H1 (cell line): ENCODE data around the gene LMAN1L. TPM values are rescaled to one million over a fixed set of nuclear protein-coding genes. Genes with fewer than 3 reads are reported as not detected.

Experiments
- CTCF ChIA-PET: fragments of 300-600 bp; sonication (Branson Sonifier 250); formaldehyde crosslinking; loops from one replicate; lab custom pipeline; 2021; ENCODE audit not compliant: partially characterized antibody; lab: Charles Lee
- POLR2A ChIA-PET: fragments of 300-600 bp; sonication (Branson Sonifier 250); formaldehyde crosslinking; loops from one replicate; lab custom pipeline; 2021; ENCODE audit warnings: inconsistent platforms; ENCODE audit not compliant: partially characterized antibody; lab: Charles Lee
- DNase-seq, 2 experiments: peaks; one replicate each; pipeline versions ENCODE4 v3.0.0 to v3.0.0-alpha.2; 2010 to 2022; ENCODE audit warnings: low spot score in 2 of 2, low read depth in 1 of 2, mixed read lengths in 1 of 2
- FAIRE-seq: peaks from 2 replicates; lab custom pipeline; 2011; peaks lifted over from hg19 to GRCh38; lab: Jason Lieb, UNC
- H2AFZ ChIP-seq: 2 replicates; pipeline ENCODE4 v1.8.1; 2012; ENCODE audit warnings: low read length, inconsistent platforms
- H2AK5ac ChIP-seq: 2 replicates; pipeline ENCODE4 v1.6.1; 2013; ENCODE audit warnings: low read depth, low read length
- H2BK120ac ChIP-seq: replicated peaks from 2 replicates; pipeline ENCODE3; 2013; ENCODE audit warnings: low read depth, low read length, inconsistent platforms
- H2BK12ac ChIP-seq: 2 replicates; pipeline ENCODE4 v1.6.1; 2013; ENCODE audit warnings: low read depth, low read length
- H2BK15ac ChIP-seq: 2 replicates; pipeline ENCODE4 v1.6.1; 2013; ENCODE audit warnings: low read length
- H2BK20ac ChIP-seq: 2 replicates; pipeline ENCODE4 v1.6.1; 2013; ENCODE audit warnings: low read length
- H2BK5ac ChIP-seq: 2 replicates; pipeline ENCODE4 v1.6.1; 2013; ENCODE audit warnings: low read depth, low read length
- H3K14ac ChIP-seq: 2 replicates; pipeline ENCODE4 v1.6.1; 2013; ENCODE audit warnings: inconsistent platforms; ENCODE audit not compliant: insufficient read length
- H3K18ac ChIP-seq: 2 replicates; pipeline ENCODE4 v1.6.1; 2013; ENCODE audit warnings: low read length; ENCODE audit errors: extremely low read depth
- H3K23ac ChIP-seq: 2 replicates; pipeline ENCODE4 v1.6.1; 2013; ENCODE audit warnings: inconsistent platforms; ENCODE audit not compliant: insufficient read length
- H3K23me2 ChIP-seq: 2 replicates; pipeline ENCODE4 v1.6.1; 2013; ENCODE audit warnings: low read depth, low read length
- H3K27ac ChIP-seq: 2 replicates; pipeline ENCODE4 v1.6.1; 2011; ENCODE audit warnings: low read depth, low read length, inconsistent platforms
- H3K27me3 ChIP-seq, 4 experiments: replicated peaks in 1 of 4; 1 replicate in 1 of 4; 2 replicates in 3 of 4; pipeline versions ENCODE4 v1.6.1 to v1.8.1; 2011 to 2013; ENCODE audit warnings: low read length in 3 of 4, mild to moderate bottlenecking in 3 of 4, inconsistent platforms in 2 of 4, mixed read lengths in 2 of 4, moderate library complexity in 1 of 4; ENCODE audit not compliant: control insufficient read depth in 3 of 4, insufficient read depth in 3 of 4; ENCODE audit errors: extremely low read depth in 1 of 4
- H3K36me3 ChIP-seq, 4 experiments: 2 replicates each; pipeline versions ENCODE4 v1.6.1 to v1.8.1; 2011 to 2013; ENCODE audit warnings: mild to moderate bottlenecking in 4 of 4, low read length in 3 of 4, moderate library complexity in 2 of 4, control low read depth in 1 of 4, inconsistent platforms in 1 of 4; ENCODE audit not compliant: insufficient read depth in 4 of 4, control insufficient read depth in 2 of 4
- H3K4ac ChIP-seq: replicated peaks from 2 replicates; pipeline ENCODE3; 2013; ENCODE audit warnings: low read length, low read depth, mixed read lengths, inconsistent platforms; ENCODE audit not compliant: insufficient read length
- H3K4me1 ChIP-seq, 4 experiments: replicated peaks in 1 of 4; 1 replicate in 1 of 4; 2 replicates in 3 of 4; pipeline versions ENCODE4 v1.6.1 to v1.8.1; 2011 to 2013; ENCODE audit warnings: low read length in 3 of 4, inconsistent platforms in 2 of 4, mixed read lengths in 1 of 4; ENCODE audit not compliant: insufficient read depth in 4 of 4, control insufficient read depth in 3 of 4
- H3K4me2 ChIP-seq, 2 experiments: 2 replicates each; pipeline versions ENCODE4 v1.6.1 to v1.8.1; 2011 to 2013; ENCODE audit warnings: low read depth in 2 of 2, low read length in 2 of 2, control low read depth in 1 of 2, inconsistent platforms in 1 of 2, mild to moderate bottlenecking in 1 of 2; ENCODE audit not compliant: insufficient read depth in 1 of 2
- H3K4me3 ChIP-seq, 4 experiments: fragments of 200-600, 300-600 bp in 1 of 4; sonication (generic), shearing (Covaris generic), sonication (Bioruptor Twin) in 1 of 4; 2 replicates each; pipeline versions ENCODE4 v1.5.1 to v1.8.1; 2011 to 2016; ENCODE audit warnings: low read length in 4 of 4, low read depth in 3 of 4, control low read depth in 2 of 4, inconsistent platforms in 2 of 4, mild to moderate bottlenecking in 2 of 4, mixed read lengths in 1 of 4, moderate library complexity in 1 of 4; ENCODE audit not compliant: insufficient read depth in 2 of 4; ENCODE audit errors: extremely low read depth in 1 of 4
- H3K56ac ChIP-seq: replicated peaks from 2 replicates; pipeline ENCODE3; 2013; ENCODE audit warnings: low read depth, mild to moderate bottlenecking, mixed read lengths, low read length, inconsistent platforms; ENCODE audit not compliant: insufficient read length
- H3K79me1 ChIP-seq: 2 replicates; pipeline ENCODE4 v1.6.1; 2013; ENCODE audit warnings: low read depth, low read length, control low read depth
- H3K79me2 ChIP-seq, 2 experiments: 2 replicates each; pipeline versions ENCODE4 v1.6.1 to v1.8.1; 2012 to 2013; ENCODE audit warnings: low read length in 2 of 2, mild to moderate bottlenecking in 2 of 2, inconsistent platforms in 1 of 2; ENCODE audit not compliant: insufficient read depth in 2 of 2, control insufficient read depth in 1 of 2
- H3K9ac ChIP-seq, 4 experiments: replicated peaks in 1 of 4; 1 replicate in 1 of 4; 2 replicates in 3 of 4; pipeline versions ENCODE4 v1.6.1 to v1.8.1; 2011 to 2013; ENCODE audit warnings: low read depth in 3 of 4, low read length in 3 of 4, control low read depth in 2 of 4, mild to moderate bottlenecking in 2 of 4, moderate library complexity in 2 of 4, inconsistent platforms in 1 of 4; ENCODE audit errors: extremely low read depth in 1 of 4
- H3K9me3 ChIP-seq, 2 experiments: 2 replicates each; pipeline versions ENCODE4 v1.6.1 to v1.8.1; 2012 to 2013; ENCODE audit warnings: mild to moderate bottlenecking in 2 of 2, moderate library complexity in 2 of 2, control low read depth in 1 of 2, inconsistent platforms in 1 of 2, low read depth in 1 of 2, low read length in 1 of 2, mixed read lengths in 1 of 2; ENCODE audit not compliant: insufficient read depth in 2 of 2
- H4K20me1 ChIP-seq, 2 experiments: replicated peaks in 1 of 2; 2 replicates each; pipeline versions ENCODE3 to v1.8.1; 2011 to 2013; ENCODE audit warnings: inconsistent platforms in 2 of 2, low read length in 2 of 2, mild to moderate bottlenecking in 1 of 2; ENCODE audit not compliant: insufficient read depth in 2 of 2, control insufficient read depth in 1 of 2
- H4K5ac ChIP-seq: 2 replicates; pipeline ENCODE4 v1.6.1; 2013; ENCODE audit warnings: low read length, low read depth, mixed read lengths, inconsistent platforms; ENCODE audit not compliant: insufficient read length
- H4K8ac ChIP-seq: 2 replicates; pipeline ENCODE4 v1.8.0; 2013; ENCODE audit warnings: mild to moderate bottlenecking, moderate library complexity, low read length, inconsistent platforms; ENCODE audit not compliant: insufficient read depth; ENCODE audit errors: extremely low read depth
- H4K91ac ChIP-seq: replicated peaks from 2 replicates; pipeline ENCODE3; 2013; ENCODE audit warnings: low read length, mixed read lengths, inconsistent platforms; ENCODE audit not compliant: insufficient read length
- EP300 ChIP-seq, 2 experiments: IDR thresholded peaks; 1 replicate in 1 of 2; 2 replicates in 1 of 2; pipeline ENCODE4 v1.6.1; 2011 to 2012; ENCODE audit warnings: low read depth in 2 of 2, low read length in 2 of 2, mild to moderate bottlenecking in 2 of 2, borderline replicate concordance in 1 of 2, inconsistent platforms in 1 of 2, moderate library complexity in 1 of 2
- GTF2F1 ChIP-seq: IDR thresholded peaks from 2 replicates; pipeline ENCODE4 v1.6.1; 2012; ENCODE audit warnings: low read depth, low read length, improper control_type of control experiment, borderline replicate concordance
- KDM5A ChIP-seq: fragments of 200-600 bp; IDR thresholded peaks from 2 replicates; pipeline ENCODE4 v1.7.1; 2012; ENCODE audit warnings: mild to moderate bottlenecking, low read length, inconsistent platforms, mixed read lengths
- NANOG ChIP-seq: IDR thresholded peaks from 2 replicates; pipeline ENCODE4 v1.6.1; 2011; ENCODE audit warnings: low read length, low read depth, mild to moderate bottlenecking, inconsistent platforms; ENCODE audit not compliant: insufficient read depth, poor library complexity, severe bottlenecking
- PHF8 ChIP-seq: fragments of 200-600 bp; sonication (generic); conservative IDR thresholded peaks from 2 replicates; pipeline ENCODE4 v1.7.1; 2012; ENCODE audit warnings: low read depth, mild to moderate bottlenecking, inconsistent platforms, low read length, moderate library complexity
- POLR2AphosphoS5 ChIP-seq: IDR thresholded peaks from 2 replicates; pipeline ENCODE4 v1.6.1; 2011; ENCODE audit warnings: low read depth, low read length
- RBBP5 ChIP-seq: IDR thresholded peaks from 2 replicates; pipeline ENCODE4 v1.7.1; 2012; ENCODE audit warnings: low read depth, mild to moderate bottlenecking, inconsistent platforms, low read length, moderate library complexity, borderline replicate concordance
- RFX5 ChIP-seq: IDR thresholded peaks from 2 replicates; pipeline ENCODE4 v1.6.1; 2011; ENCODE audit warnings: low read depth, low read length, improper control_type of control experiment, borderline replicate concordance
- SUZ12 ChIP-seq: fragments of 200-600 bp; sonication (generic); IDR thresholded peaks from 2 replicates; pipeline ENCODE4 v1.6.1; 2012; ENCODE audit warnings: mild to moderate bottlenecking, inconsistent platforms, low read length, moderate library complexity, mixed read lengths
- TCF12 ChIP-seq: IDR thresholded peaks from 2 replicates; pipeline ENCODE4 v1.6.1; 2011; ENCODE audit warnings: low read depth, mild to moderate bottlenecking, low read length
- TEAD4 ChIP-seq: IDR thresholded peaks from 2 replicates; pipeline ENCODE4 v1.6.1; 2012; ENCODE audit warnings: low read depth, low read length, inconsistent platforms, mixed read lengths
- WGBS, 2 experiments: shearing (Covaris generic) in 1 of 2; methylation state at CpG; one replicate each; pipeline versions ENCODE4 v1.1.6 to v1.1.7; 2013 to 2015; ENCODE audit warnings: low lambda C conversion rate in 2 of 2, mixed read lengths in 2 of 2, inconsistent platforms in 1 of 2, low coverage in 1 of 2, missing lambda C conversion rate in 1 of 2; ENCODE audit not compliant: insufficient replicate concordance in 2 of 2, insufficient coverage in 1 of 2, insufficient read length in 1 of 2; ENCODE audit errors: extremely low coverage in 1 of 2, missing lambda C conversion rate in 1 of 2; 5-methylcytosine and 5-hydroxymethylcytosine counted together
- polyA plus RNA-seq, 7 experiments: library from polyadenylated mRNA; depleted of rRNA in 3 of 7; stranded (reverse) in 5 of 7; unstranded in 2 of 7; fragments of >200 nt in 5 of 7; fragments of 200-250 nt in 2 of 7; gene quantifications; 1 replicate in 5 of 7; 2 replicates in 1 of 7; 4 replicates in 1 of 7; pipeline versions ENCODE4 v1.2.1 to v1.2.3, GENCODE V29; 2011 to 2013; ENCODE audit warnings: missing spikeins in 2 of 7, mixed read lengths in 2 of 7
- total RNA-seq: library from RNA; stranded (reverse); fragmentation: NEBNext Ultra II Directional; extraction: Animal tissue kit (Norgen Biotek cat#: 25700); gene quantifications from 2 replicates; pipeline ENCODE4 v1.2.1, GENCODE V29; 2021
- TF ChIP-seq, protein P1 (sequence below): IDR thresholded peaks from 2 replicates; pipeline ENCODE4 v1.6.1; 2012; ENCODE audit warnings: inconsistent platforms

LMAN1L gene
- total and polyA plus RNA-seq, 2 of the 8 experiments (the other 6 are each of a cell fraction or from before 2014, with no cell fraction given), result not detected

DNA sequence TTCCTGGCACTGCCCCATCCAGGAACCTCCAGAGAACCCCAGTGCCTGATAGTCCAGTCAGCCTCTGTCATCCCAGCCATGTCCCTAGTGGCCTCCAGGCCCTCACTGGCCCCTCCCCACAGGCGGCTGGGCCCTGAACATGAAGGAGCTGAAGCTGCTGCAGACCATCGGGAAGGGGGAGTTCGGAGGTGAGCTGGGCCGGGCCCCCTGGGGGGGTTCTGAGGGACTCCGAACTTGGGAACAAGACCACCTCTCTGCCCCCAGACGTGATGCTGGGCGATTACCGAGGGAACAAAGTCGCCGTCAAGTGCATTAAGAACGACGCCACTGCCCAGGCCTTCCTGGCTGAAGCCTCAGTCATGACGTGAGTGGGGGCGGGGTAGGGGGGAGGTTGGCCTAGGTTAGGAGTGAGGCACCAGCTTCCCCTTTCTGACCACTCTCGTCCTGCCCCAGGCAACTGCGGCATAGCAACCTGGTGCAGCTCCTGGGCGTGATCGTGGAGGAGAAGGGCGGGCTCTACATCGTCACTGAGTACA is 12.0 kb upstream of the LMAN1L start:
- Histone ChIP-seq H2BK15ac (no peak overlapping the region), H2BK12ac (no peak overlapping the region), H3K27me3 (no peaks in the 10 kb centered on the region), H2BK120ac (no peak overlapping the region), H3K27ac (no peak overlapping the region), H2BK5ac (no peak overlapping the region), H3K18ac (no peak overlapping the region), H4K91ac (no peak overlapping the region), H2AFZ (no peak overlapping the region), H3K4me2 (no peak overlapping the region), H3K79me1 (0 out of 2 replicates have a peak, but pooled peaks cover 2% of the 10 kb centered on the region), H3K4me1 (peaks cover 0 to 5% (median 2%) of the 10 kb centered on the region in 4 experiments; a peak in 3 of 7 replicates), H3K9ac (no peak overlapping the region), H3K36me3 (peaks cover 0 to 14% (median 0%) of the 10 kb centered on the region in 4 experiments; a peak in 1 of 8 replicates), H3K4ac (no peak overlapping the region), H3K9me3 (no peaks in the 10 kb centered on the region), H3K4me3 (no peak overlapping the region), H3K56ac (no peak overlapping the region), H4K20me1 (peaks cover 2 to 14% of the 10 kb centered on the region in 2 experiments), H4K5ac (no peak overlapping the region), H4K8ac (no peak overlapping the region), H3K79me2 (no peaks in the 10 kb centered on the region), H2BK20ac (no peak overlapping the region), H2AK5ac (no peak overlapping the region), H3K23me2 (no peaks in the 10 kb centered on the region), H3K23ac (no peak overlapping the region), H3K14ac (no peak overlapping the region)
- POLR2A ChIA-PET, result interaction anchor here (0.6 to 3.6 kb wide), 5 partner anchors 8 to 40 kb away, joined by 3 to 20 read pairs (median 4); no protein-coding TSS in a partner anchor
- FAIRE-seq, result no peak
- CTCF ChIA-PET, result interaction anchor here (0.6 to 53.7 kb wide), 23 partner anchors 8 to 1948 kb away, joined by 3 to 1439 read pairs (median 7); partner anchors contain the start of genes CLK3, CPLX3, CSK and CYP1A2
- DNase-seq, result no peak
- 86% methylated on average over 10 of the region's 20 CpGs; no CpG with 5 or more reads in 1 of the 2 experiments for WGBS, 2 experiments
- TF ChIP-seq EP300 (IDR thresholded peaks at IDR 0.05; ENCODE audit: borderline replicate concordance in 1 of 2, low read depth in 2 of 2, low read length in 2 of 2), result no peak
- no peak for TF ChIP-seq KDM5A
- no peak for TF ChIP-seq GTF2F1
- no peak for TF ChIP-seq TCF12
- TF ChIP-seq PHF8, result no peak
- no peak for TF ChIP-seq RBBP5
- no peak for TF ChIP-seq TEAD4
- TF ChIP-seq, protein P1, sequence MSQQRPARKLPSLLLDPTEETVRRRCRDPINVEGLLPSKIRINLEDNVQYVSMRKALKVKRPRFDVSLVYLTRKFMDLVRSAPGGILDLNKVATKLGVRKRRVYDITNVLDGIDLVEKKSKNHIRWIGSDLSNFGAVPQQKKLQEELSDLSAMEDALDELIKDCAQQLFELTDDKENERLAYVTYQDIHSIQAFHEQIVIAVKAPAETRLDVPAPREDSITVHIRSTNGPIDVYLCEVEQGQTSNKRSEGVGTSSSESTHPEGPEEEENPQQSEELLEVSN, result no peak
- no peak for TF ChIP-seq POLR2AphosphoS5
- TF ChIP-seq SUZ12, result no peak
- no peak for TF ChIP-seq RFX5
- no peak for TF ChIP-seq NANOG
